Activated CD4-positive, alpha-beta T cell treated with anti-CD3 and anti-CD28 coated beads for 48 hours (primary cell): Measurements from ENCODE around the gene DCTN4.

Experiments used
- DNase-seq: peaks from one replicate; pipeline ENCODE4 v3.0.0-alpha.2; 2020

Gene DCTN4

DNA sequence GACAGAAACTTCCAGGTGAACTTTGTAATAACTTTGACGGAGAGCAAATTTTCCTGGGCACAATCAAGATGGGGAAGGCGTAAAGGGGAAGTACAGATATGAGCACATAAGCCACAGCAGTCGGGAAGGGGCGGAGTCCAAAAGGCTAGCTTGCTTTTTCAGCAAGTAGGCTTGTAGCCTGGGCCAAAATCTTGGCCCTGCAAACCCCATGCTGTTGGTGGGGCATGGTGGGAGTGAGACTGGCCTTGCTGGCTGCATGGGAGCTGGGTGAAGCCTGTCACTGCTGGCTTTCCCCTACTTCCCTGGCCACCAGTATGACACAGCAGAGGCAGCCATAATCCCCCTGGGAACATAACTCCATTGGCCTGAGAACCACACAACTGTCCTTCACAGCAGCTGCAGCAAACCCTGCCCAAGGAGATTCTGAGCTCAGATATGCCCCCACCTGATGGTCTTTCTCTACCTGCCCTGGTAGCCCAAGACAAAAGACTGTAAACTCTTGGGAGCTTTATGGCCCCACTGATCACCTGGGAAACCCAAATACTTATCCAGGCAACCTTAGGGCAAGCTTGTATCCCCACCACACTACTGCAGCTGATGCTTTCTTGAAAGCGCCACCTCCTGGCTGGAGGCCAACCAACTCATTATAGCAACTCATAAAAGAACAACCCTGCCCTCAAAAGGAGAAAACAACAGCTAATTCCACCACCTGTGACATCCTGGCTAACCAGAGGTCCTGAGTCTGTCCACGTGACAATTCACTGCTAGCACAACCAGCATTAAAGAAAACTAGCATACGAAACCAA lies 24.0 kb downstream of the DCTN4 start:
- DNase-seq, result peak; percentile 54

DNA sequence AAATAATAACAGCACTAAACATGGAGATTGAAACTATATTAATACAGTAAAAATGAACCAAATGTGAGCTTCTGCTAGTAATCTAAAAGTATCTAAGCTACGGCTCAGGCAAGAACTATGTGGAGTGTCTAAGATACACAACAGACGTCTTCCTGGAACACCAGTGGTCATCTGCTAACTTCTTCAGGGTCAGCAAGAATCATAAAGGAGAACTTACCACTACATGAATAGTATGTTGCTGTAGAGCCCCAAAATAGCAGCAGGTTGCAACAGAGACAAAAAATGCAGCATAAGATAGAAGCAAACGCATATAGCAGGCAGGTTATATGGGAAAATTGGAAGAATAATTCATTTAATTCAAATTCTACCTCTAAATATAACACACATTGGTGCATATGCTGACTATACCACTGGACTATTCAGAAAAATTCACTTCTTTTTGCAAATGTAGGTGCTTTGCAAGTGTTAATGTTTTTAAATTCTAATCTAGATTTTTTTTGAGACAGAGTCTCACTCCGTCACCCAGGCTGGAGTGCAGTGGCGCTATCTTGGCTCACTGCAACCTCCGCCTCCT lies 27.1 kb downstream of the DCTN4 start:
- DNase-seq, result no peak

GRCh38 chr5:150729859-150730258 lies 29.0 kb downstream of the DCTN4 start:
- no peak for DNase-seq

- no peak for DNase-seq
These were observed 35.0 kb downstream of the DCTN4 start for GRCh38 chr5:150723845-150724244.

- DNase-seq, result no peak
These were observed 48.7 kb downstream of the DCTN4 start for GRCh38 chr5:150710165-150710564.

DNA sequence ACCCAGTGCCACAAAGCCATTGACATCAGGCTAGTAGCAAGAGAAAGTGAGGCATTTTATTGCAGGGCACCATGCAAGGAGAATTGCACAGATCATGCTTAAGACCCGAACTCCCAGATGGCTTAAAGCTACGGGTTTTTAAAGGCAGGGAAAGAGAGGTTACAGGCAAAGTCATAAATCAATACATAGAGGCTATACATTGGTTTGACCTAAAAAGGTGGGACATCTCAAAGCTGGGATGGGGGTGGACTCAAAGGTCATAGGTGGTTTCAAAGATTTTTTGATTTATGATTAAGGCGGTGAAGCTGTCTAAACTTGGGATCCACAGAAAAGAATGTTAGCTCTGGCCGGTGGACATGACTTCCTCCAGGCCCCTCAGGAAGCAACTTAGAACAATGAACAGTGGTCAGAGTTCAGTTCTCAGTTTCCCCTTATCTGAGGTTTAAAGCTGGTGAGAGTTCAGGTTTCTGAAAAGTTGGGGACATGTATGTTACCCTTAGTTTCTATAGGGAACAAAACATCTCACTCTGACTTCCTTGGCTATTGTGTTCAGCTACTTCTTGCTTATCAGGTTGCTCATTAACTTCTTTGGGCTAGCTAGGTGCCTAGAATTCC lies 51.9 kb downstream of the DCTN4 start:
- no peak for DNase-seq

DNA sequence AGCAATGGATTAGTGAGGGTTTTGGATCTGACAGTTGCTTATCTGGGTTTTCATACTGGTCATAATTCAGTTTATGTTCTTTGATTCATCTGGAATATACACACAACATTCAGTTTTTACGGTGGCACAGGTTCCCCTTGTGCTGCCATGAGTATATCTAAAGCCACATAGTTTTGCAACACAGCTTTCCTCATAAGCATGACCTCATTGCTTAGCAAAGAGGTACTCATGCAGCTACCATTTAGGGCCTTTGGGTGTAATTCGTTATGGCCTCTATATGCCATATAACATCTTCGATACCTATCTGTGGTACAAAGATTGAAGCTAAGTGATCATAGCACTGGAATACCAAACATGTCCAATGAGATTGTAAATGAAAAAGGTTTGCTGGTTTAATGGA lies 55.1 kb downstream of the DCTN4 start:
- DNase-seq, result no peak

GRCh38 chr5:150700594-150701377 lies 58.0 kb downstream of the DCTN4 start, which contains the start of gene RBM22:
Gene RBM22 (minus strand): TSS chr5:150701062. CDS start chr5:150700985, 77 bp downstream.
- DNase-seq, result peak; percentile 94

- no peak for DNase-seq
These were observed 58.6 kb downstream of the DCTN4 start for GRCh38 chr5:150700246-150700593.

DNA sequence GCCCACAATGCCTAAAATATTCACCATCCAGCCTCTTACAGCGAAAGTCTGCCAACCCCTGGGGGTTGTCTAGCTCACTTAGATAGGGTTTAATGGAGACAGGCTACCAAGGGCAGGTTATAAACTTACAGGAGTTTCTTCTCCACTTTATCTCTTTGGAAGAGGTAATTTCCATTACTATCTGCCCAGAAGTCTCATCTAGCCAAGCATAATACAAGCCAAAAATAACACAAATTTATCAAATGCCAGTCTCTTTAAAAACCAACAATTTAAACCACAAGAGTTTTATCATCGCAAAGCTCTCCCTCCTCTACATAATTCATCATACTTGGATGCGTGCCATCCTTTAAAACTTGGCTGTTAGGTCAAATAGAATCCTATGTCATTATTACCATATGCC lies 64.2 kb downstream of the DCTN4 start:
- DNase-seq, result no peak

GRCh38 chr5:150692276-150692675 lies 66.5 kb downstream of the DCTN4 start:
- DNase-seq, result no peak

GRCh38 chr5:150690760-150691159 lies 68.1 kb downstream of the DCTN4 start:
- DNase-seq, result no peak

GRCh38 chr5:150689120-150689519 lies 69.7 kb downstream of the DCTN4 start:
- no peak for DNase-seq

- no peak for DNase-seq
These were observed 82.2 kb downstream of the DCTN4 start for GRCh38 chr5:150676578-150676977.

DNA sequence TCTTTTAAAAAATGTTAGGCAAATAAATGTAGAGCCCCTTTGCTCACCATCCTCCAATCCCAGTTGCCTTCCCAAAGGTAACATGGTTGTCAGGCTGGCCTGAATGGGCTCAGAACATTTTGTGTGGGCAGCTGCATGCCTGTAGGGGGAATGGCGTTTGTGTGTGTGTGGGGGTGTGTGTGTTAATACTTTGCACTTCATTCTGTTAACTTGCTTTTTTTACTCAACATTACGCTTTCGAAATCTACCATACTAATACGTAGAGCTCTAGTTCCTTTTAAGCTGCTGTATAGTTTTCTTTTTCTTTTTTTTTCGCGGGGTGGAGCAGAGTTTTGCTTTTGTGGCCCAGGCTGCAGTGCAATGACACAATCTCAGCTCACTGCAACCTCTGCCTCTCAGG lies 83.7 kb downstream of the DCTN4 start:
- no peak for DNase-seq

GRCh38 chr5:150674341-150674821 lies 84.4 kb downstream of the DCTN4 start:
- DNase-seq, result no peak

GRCh38 chr5:150672884-150673275 lies 85.9 kb downstream of the DCTN4 start:
- DNase-seq, result no peak

DNA sequence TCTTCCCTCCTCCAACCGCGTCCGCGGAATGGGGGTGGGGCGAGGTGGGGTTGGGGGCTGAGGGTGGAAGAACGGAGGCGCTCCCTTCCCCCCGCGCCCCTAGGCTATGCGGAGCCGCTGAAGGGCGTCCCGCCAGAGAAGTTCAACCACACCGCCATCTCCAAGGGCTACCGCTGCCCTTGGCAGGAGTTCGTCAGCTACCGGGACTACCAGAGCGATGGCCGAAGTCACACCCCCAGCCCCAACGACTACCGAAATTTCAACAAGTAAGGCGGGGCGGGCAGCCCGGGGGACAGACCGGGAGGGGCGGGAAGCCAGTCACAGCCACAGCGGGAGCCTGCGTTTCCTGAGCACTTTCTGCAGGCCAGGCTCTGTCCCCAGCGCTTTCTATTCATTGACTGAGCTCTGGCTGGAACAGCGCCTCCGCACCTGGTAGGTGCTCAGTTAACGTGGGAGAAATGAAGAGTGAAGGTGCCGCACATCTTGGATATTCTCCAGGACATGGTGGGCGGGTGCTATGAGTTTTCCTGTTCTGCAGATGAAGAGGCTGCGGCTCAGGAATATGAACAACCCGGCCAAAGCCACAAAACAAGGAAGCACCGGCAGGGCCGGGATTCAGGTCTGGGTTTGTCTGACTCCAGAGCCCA lies 86.5 kb downstream of the DCTN4 start:
- peak; percentile 35 for DNase-seq

DNA sequence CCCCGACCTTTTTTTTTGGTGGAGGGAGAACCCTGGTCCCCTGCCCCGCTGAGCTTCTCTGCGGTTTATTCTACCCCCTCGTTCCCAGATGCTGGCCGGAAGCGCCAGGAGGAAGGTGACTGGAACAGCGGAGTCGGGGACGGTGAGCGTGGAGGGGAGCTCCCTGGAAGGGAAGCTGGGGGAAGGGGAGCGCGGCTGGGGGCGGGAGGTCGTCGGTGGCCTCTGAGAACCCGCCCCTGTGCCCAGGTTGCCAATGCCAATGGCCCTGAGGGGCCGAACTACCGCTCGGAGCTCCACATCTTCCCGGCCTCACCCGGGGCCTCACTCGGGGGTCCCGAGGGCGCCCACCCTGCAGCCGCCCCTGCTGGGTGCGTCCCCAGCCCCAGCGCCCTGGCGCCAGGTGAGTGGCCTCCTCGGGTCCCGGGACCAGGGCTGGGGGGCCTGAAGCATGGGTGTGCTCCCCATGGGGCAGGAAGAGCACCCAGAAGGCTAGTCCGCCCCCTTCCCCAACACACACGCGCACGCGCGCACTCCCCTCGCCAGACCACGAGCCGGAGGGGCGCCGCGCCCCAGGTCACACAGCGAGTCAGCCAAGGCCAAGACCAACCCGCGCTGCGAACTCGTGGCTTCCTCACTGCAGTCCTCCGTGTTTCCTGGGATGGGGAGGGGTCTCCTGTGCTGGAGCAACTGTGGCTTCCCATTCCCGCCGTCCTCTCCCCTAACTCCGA lies 87.1 kb downstream of the DCTN4 start:
- peak; percentile 31 for DNase-seq

GRCh38 chr5:150670948-150671310 lies 87.9 kb downstream of the DCTN4 start:
- no peak for DNase-seq

- DNase-seq, result no peak
These were observed 88.4 kb downstream of the DCTN4 start for GRCh38 chr5:150670275-150670947.

DNA sequence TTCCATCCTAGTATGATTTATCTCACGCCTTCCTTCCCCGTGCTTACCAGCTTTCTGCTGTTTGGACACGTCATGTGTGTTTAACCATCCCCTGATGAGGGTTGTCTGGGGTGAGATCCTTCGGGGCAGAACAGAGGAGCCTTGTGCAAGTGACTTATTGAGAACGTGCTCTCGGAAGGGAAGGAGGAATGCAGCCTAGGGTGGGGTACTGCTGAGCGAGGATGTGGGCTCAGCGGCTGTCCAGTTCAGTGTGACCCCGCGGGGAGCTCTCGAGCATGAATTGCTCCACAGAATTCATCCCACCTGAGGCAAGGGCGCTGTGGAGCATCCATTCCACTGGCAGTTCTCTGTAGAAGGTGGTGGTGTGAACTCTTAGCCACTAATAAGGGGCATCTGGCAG lies 93.8 kb downstream of the DCTN4 start:
- no peak for DNase-seq
